K562 (cell line): Measurements from ENCODE around the gene IL13. TPM values are rescaled to one million over a fixed set of nuclear protein-coding genes. Genes with fewer than 3 reads are reported as not detected.

Experiments used
- ATAC-seq: fragments of 200-7000 bp; cut with Tn5 transposase; 3 replicates; pipeline ENCODE4 v1.9.1; 2020; ENCODE audit warnings: moderate library complexity
- BruUV-seq: library from RNA; stranded (reverse); fragments of 400-500 nt; replicated peaks from 2 replicates; lab custom pipeline; 2021; lab: Mats Ljungman, UMichigan
- CTCF ChIA-PET: fragments of 300-600 bp; formaldehyde crosslinking; extraction: SDS; loops from one replicate; lab custom pipeline; 2021; ENCODE audit warnings: low intra/inter-chr PET ratio; lab: Yijun Ruan, JAX
- POLR2A ChIA-PET: fragments of 300-600, 350-650 bp; sonication (Branson Sonifier 250); formaldehyde crosslinking; extraction: SDS; loops from one replicate; lab custom pipeline; 2021; ENCODE audit warnings: antibody characterized with exemption, inconsistent platforms; lab: Yijun Ruan, JAX
- DNase-seq, 4 experiments: peaks; one replicate each; pipeline versions ENCODE4 v3.0.0 to v3.0.0-alpha.2; 2011 to 2018; ENCODE audit warnings: low spot score in 3 of 4, mixed read lengths in 3 of 4; ENCODE audit errors: extremely low read depth in 1 of 4
- FAIRE-seq: peaks from 2 replicates; lab custom pipeline; 2011; peaks lifted over from hg19 to GRCh38; lab: Jason Lieb, UNC
- H2AFZ ChIP-seq: 2 replicates; pipeline ENCODE4 v1.6.0; 2011; ENCODE audit warnings: low read depth, low read length, control low read depth, inconsistent platforms
- H3K27ac ChIP-seq: fragments of 200-600 bp; 3 replicates; pipeline ENCODE4 v1.8.0; 2011; ENCODE audit warnings: low read depth, mild to moderate bottlenecking, control low read depth, inconsistent platforms, low read length, moderate library complexity, mixed read lengths; ENCODE audit errors: extremely low read depth
- H3K27me3 ChIP-seq, 2 experiments: fragments of 300-600 bp in 1 of 2; 2 replicates in 1 of 2; 3 replicates in 1 of 2; pipeline versions ENCODE4 v1.6.0 to v1.8.0; 2011; ENCODE audit warnings: inconsistent platforms in 2 of 2, low read length in 2 of 2, mild to moderate bottlenecking in 1 of 2, mixed read lengths in 1 of 2, moderate library complexity in 1 of 2; ENCODE audit not compliant: control insufficient read depth in 2 of 2, insufficient read depth in 2 of 2
- H3K36me3 ChIP-seq: fragments of 300-600 bp; 3 replicates; pipeline ENCODE4 v1.8.0; 2011; ENCODE audit warnings: mild to moderate bottlenecking, low read length, inconsistent platforms; ENCODE audit not compliant: control insufficient read depth, insufficient read depth
- H3K4me1 ChIP-seq, 2 experiments: fragments of 200-600 bp in 1 of 2; replicated peaks in 1 of 2; 2 replicates in 1 of 2; 3 replicates in 1 of 2; pipeline versions ENCODE4 v1.5.1 to v1.8.0; 2011; ENCODE audit warnings: inconsistent platforms in 2 of 2, low read length in 2 of 2, mild to moderate bottlenecking in 1 of 2, mixed read lengths in 1 of 2, moderate library complexity in 1 of 2; ENCODE audit not compliant: control insufficient read depth in 2 of 2, insufficient read depth in 2 of 2
- H3K4me2 ChIP-seq: 2 replicates; pipeline ENCODE4 v1.6.1; 2011; ENCODE audit warnings: low read length, control low read depth, inconsistent platforms, mixed read lengths; ENCODE audit not compliant: insufficient read depth
- H3K4me3 ChIP-seq: fragments of 200-600 bp; sonication (generic), shearing (Covaris generic); 2 replicates; pipeline ENCODE4 v1.5.1; 2016; ENCODE audit warnings: control low read depth, inconsistent platforms
- H3K79me2 ChIP-seq: fragments of 200-600 bp; 3 replicates; pipeline ENCODE4 v1.8.0; 2011; ENCODE audit warnings: low read length, inconsistent platforms; ENCODE audit not compliant: control insufficient read depth, insufficient read depth
- H3K9ac ChIP-seq, 2 experiments: 2 replicates each; pipeline versions ENCODE4 v1.6.0 to v1.6.1; 2011; ENCODE audit warnings: low read depth in 2 of 2, low read length in 2 of 2, control low read depth in 1 of 2, inconsistent platforms in 1 of 2, mild to moderate bottlenecking in 1 of 2, mixed read lengths in 1 of 2; ENCODE audit not compliant: insufficient read depth in 1 of 2
- H3K9me1 ChIP-seq: one replicate; pipeline ENCODE4 v1.6.0; 2011; ENCODE audit warnings: inconsistent platforms, mild to moderate bottlenecking, low read length, moderate library complexity; ENCODE audit not compliant: control insufficient read depth, insufficient read depth
- H3K9me3 ChIP-seq: replicated peaks from 2 replicates; pipeline ENCODE4 v1.5.1; 2011; ENCODE audit warnings: low read depth, low read length, inconsistent platforms; ENCODE audit not compliant: control insufficient read depth, insufficient read depth
- H4K20me1 ChIP-seq: replicated peaks from 2 replicates; pipeline ENCODE4 v1.6.1; 2011; ENCODE audit warnings: low read length, inconsistent platforms, mixed read lengths; ENCODE audit not compliant: control insufficient read depth, insufficient read depth
- RREB1 ChIP-seq: fragments of 250-450 bp; sonication (Bioruptor Pico); IDR thresholded peaks from 2 replicates; pipeline ENCODE4 v1.4.0; 2020
- ZBTB49 ChIP-seq: sonication (generic); formaldehyde crosslinking; IDR thresholded peaks from 2 replicates; pipeline ENCODE4 v1.8.0; 2022; ENCODE audit warnings: missing genetic modification reagents, mild to moderate bottlenecking, borderline replicate concordance
- WGBS: fragments of 100-300 bp; shearing (Covaris generic); methylation state at CpG from one replicate; pipeline ENCODE4 v1.1.6; 2016; ENCODE audit warnings: low coverage, mixed read lengths; ENCODE audit not compliant: insufficient coverage; ENCODE audit errors: missing lambda C conversion rate; 5-methylcytosine and 5-hydroxymethylcytosine counted together
- in situ Hi-C: fragments of 300-500 bp; cut with MboI; formaldehyde crosslinking; loops from 4 replicates; pipeline ENCODE4 v1.15.0; 2018; ENCODE audit warnings: inconsistent platforms, mixed read lengths
- intact Hi-C: fragments of 100-400 bp; cut with micrococcal nuclease; formaldehyde crosslinking; loops from 2 replicates; pipeline ENCODE4 v1.14.2; 2022
- polyA plus RNA-seq, 8 experiments: library from polyadenylated mRNA; depleted of rRNA in 4 of 8; stranded (reverse) in 5 of 8; unstranded in 3 of 8; fragments of >200 nt; fragmentation: Nextera tagmentation in 2 of 8; fragmentation: Illumina TruSeq in 1 of 8; extraction: Ambion mirVana in 2 of 8; extraction: Trizol in 1 of 8; gene quantifications; 2 replicates each; pipeline versions ENCODE4 v1.2.1 to v1.2.3, GENCODE V29; 2011 to 2014; ENCODE audit warnings: inconsistent platforms in 1 of 8, missing spikeins in 1 of 8
- total RNA-seq, 7 experiments: library from RNA; depleted of rRNA in 6 of 7; stranded (reverse); fragments of >200 nt in 6 of 7; fragmentation: Illumina TruSeq in 2 of 7; extraction: Trizol in 2 of 7; gene quantifications; 2 replicates each; pipeline versions ENCODE4 v1.2.1 to v1.2.3, GENCODE V29; 2011 to 2021; ENCODE audit warnings: low replicate concordance in 1 of 7

Gene IL13
- total and polyA plus RNA-seq, 9 of the 15 experiments (the other 6 are each of a cell fraction or from before 2014, with no cell fraction given): not detected

- H2AFZ ChIP-seq: peak overlapping the region; percentile 56; the same call in 1 of the 2 replicates
- H3K27me3 ChIP-seq: no peaks in the 10 kb centered on the region
- H3K4me3 ChIP-seq: no peak overlapping the region
- DNase-seq (no peak), FAIRE-seq (no peak), ATAC-seq (no peak; the same call in 2 of the 3 replicates)
- POLR2A ChIA-PET: no interaction called here
- H3K36me3 ChIP-seq: no peaks in the 10 kb centered on the region
- no peak for TF ChIP-seq ZBTB49 (CRISPR knock-in tag)
- no peak for TF ChIP-seq RREB1
- no peaks in the 10 kb centered on the region for H3K9me3 ChIP-seq
- intact Hi-C loops: no loop called here
- no peak overlapping the region for H3K4me2 ChIP-seq
- no peak overlapping the region for H3K9ac ChIP-seq
- no TSS peak for BruUV-seq
- H3K4me1 ChIP-seq: peaks cover 7 to 36% of the 10 kb centered on the region in 2 experiments
- in situ Hi-C loops: no loop called here
- CTCF ChIA-PET: no interaction called here
- no peaks in the 10 kb centered on the region for H3K9me1 ChIP-seq
- no peak overlapping the region for H3K27ac ChIP-seq
- no peaks in the 10 kb centered on the region for H3K79me2 ChIP-seq
- 86% methylated on average over 4 of the region's 4 CpGs for WGBS
- no peaks in the 10 kb centered on the region for H4K20me1 ChIP-seq
These were observed 24.0 kb downstream of the IL13 start for GRCh38 chr5:132681983-132682382.
